Smooth muscle cell of the umbilical artery (primary cell): ENCODE results near the gene SMAD4. TPM values are rescaled to one million over a fixed set of nuclear protein-coding genes. Genes with fewer than 3 reads are reported as not detected.

ENCODE experiments used
- total RNA-seq: library from RNA; depleted of rRNA; stranded (reverse); fragments of >200 nt; gene quantifications from 2 replicates; pipeline ENCODE4 v1.2.3, GENCODE V29; 2014

Gene SMAD4
- total RNA-seq, result 75.1 and 118 TPM in 2 replicates

DNA sequence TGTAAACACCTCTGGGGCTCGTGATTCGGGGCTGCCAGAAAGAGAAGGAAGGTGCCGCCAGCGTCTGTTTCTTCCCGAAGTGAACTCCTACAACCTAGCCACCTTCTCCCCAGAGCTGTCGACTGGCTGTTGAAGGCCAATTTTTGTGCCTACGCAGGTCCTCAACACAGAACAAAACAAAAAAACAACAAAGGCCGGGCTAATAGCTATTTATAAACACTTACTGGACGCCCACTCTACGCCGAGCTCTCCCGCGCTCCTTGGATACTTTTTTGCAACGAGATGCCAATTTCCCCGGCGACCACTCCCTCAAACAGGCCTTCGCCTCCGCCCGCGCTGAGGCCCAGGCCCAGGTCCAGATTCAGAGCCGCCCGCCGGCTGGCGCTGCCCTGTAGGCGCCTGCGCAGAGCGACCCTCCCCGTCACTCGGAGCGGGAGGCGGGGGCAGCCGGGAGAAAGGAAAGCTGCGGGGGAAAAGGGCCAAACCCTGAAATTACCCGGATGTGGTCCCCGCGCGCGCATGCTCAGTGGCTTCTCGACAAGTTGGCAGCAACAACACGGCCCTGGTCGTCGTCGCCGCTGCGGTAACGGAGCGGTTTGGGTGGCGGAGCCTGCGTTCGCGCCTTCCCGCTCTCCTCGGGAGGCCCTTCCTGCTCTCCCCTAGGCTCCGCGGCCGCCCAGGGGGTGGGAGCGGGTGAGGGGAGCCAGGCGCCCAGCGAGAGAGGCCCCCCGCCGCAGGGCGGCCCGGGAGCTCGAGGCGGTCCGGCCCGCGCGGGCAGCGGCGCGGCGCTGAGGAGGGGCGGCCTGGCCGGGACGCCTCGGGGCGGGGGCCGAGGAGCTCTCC lies at the start of gene SMAD4:
Gene SMAD4, plus strand, starts transcription at position 520 of the 843 bp plus-strand sequence. CDS start 16,834 bp downstream, outside the sequence.

Other genes starting within 250 kb of the SMAD4 start
- gene MRO, start 210.2 kb upstream of the SMAD4 start, total RNA-seq, result 0.30 and 1.6 TPM in 2 replicates
- gene ME2, start 151.1 kb upstream of the SMAD4 start, total RNA-seq, result 71.3 and 120 TPM in 2 replicates
- 3.9 and 4.2 TPM in 2 replicates for gene ELAC1, start 62.2 kb upstream of the SMAD4 start, total RNA-seq
- gene MEX3C, start 167.5 kb downstream of the SMAD4 start, total RNA-seq, result 43.1 and 60.0 TPM in 2 replicates